ENCODE results near the gene SLFNL1.

SLFNL1 gene

DNA sequence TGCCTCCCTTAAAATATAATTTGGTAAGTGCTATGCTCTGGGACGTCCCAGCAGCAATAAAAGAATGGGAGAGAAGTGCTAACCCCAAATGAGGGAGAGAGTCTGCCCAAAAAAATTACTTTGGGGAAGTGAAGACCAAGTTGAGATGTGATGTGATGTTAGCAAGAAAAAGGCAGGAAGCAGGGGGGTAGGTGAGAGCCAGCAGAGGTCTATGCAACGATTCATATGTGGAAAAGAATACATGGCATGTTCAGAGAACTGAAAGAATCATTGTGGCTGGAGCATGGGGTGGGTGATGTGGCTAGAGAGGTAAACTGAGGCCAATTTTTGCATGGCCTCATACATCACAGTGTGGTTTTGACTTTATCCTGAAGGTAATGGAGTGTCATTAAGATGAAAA, 47.6 kb downstream of the SLFNL1 start:
- DNase-seq (ENCODE audit: low read depth): no peak
- no peak overlapping the region for H3K4me3 ChIP-seq (ENCODE audit: low read depth, low read length)
- TF ChIP-seq, protein P1, sequence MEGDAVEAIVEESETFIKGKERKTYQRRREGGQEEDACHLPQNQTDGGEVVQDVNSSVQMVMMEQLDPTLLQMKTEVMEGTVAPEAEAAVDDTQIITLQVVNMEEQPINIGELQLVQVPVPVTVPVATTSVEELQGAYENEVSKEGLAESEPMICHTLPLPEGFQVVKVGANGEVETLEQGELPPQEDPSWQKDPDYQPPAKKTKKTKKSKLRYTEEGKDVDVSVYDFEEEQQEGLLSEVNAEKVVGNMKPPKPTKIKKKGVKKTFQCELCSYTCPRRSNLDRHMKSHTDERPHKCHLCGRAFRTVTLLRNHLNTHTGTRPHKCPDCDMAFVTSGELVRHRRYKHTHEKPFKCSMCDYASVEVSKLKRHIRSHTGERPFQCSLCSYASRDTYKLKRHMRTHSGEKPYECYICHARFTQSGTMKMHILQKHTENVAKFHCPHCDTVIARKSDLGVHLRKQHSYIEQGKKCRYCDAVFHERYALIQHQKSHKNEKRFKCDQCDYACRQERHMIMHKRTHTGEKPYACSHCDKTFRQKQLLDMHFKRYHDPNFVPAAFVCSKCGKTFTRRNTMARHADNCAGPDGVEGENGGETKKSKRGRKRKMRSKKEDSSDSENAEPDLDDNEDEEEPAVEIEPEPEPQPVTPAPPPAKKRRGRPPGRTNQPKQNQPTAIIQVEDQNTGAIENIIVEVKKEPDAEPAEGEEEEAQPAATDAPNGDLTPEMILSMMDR (conservative IDR thresholded peaks at IDR 0.05; ENCODE audit: low read depth, low read length): no peak

GRCh38 chr1:40971966-40972365, 49.6 kb downstream of the SLFNL1 start:
- no peak for DNase-seq (ENCODE audit: low read depth)
- no peak overlapping the region for H3K4me3 ChIP-seq (ENCODE audit: low read depth, low read length)
- TF ChIP-seq, protein P1 (conservative IDR thresholded peaks at IDR 0.05; ENCODE audit: low read depth, low read length): no peak

GRCh38 chr1:40969445-40969844, 52.1 kb downstream of the SLFNL1 start:
- TF ChIP-seq, protein P1 (conservative IDR thresholded peaks at IDR 0.05; ENCODE audit: low read depth, low read length): no peak
- no peak for DNase-seq (ENCODE audit: low read depth)
- no peak overlapping the region for H3K4me3 ChIP-seq (ENCODE audit: low read depth, low read length)

- TF ChIP-seq, protein P1 (conservative IDR thresholded peaks at IDR 0.05; ENCODE audit: low read depth, low read length): no peak
- DNase-seq (ENCODE audit: low read depth): no peak
- no peak overlapping the region for H3K4me3 ChIP-seq (ENCODE audit: low read depth, low read length)
Observed at GRCh38 chr1:40966417-40966816, 55.1 kb downstream of the SLFNL1 start.

Measured in choroid plexus epithelial cell (primary cell).